DND-41 (cell line): ENCODE results near the gene FIGNL2.

Source experiments
- ATAC-seq: fragments of 200-7000 bp; cut with Tn5 transposase; 3 replicates; pipeline ENCODE4 v1.9.1; 2021; ENCODE audit warnings: low read depth; ENCODE audit not compliant: insufficient read depth
- DNase-seq: peaks from one replicate; pipeline ENCODE4 v3.0.0-alpha.2; 2020
- H2AFZ ChIP-seq: 2 replicates; pipeline ENCODE4 v1.6.0; 2012; ENCODE audit warnings: low read depth, low read length
- H3K27ac ChIP-seq: 2 replicates; pipeline ENCODE4 v1.5.1; 2012; ENCODE audit warnings: low read length, inconsistent platforms
- H3K27me3 ChIP-seq: fragments of 200-600 bp; sonication (generic); 2 replicates; pipeline ENCODE4 v1.6.0; 2012; ENCODE audit warnings: low read length, mild to moderate bottlenecking, inconsistent platforms; ENCODE audit not compliant: insufficient read depth, poor library complexity
- H3K36me3 ChIP-seq: 2 replicates; pipeline ENCODE4 v1.5.1; 2012; ENCODE audit warnings: low read length, inconsistent platforms; ENCODE audit not compliant: insufficient read depth
- H3K4me1 ChIP-seq: 2 replicates; pipeline ENCODE4 v1.5.1; 2012; ENCODE audit warnings: mild to moderate bottlenecking, low read length; ENCODE audit not compliant: insufficient read depth
- H3K4me2 ChIP-seq: 2 replicates; pipeline ENCODE4 v1.6.0; 2012; ENCODE audit warnings: mild to moderate bottlenecking, moderate library complexity, low read length, inconsistent platforms; ENCODE audit not compliant: insufficient read depth
- H3K4me3 ChIP-seq, 2 experiments: fragments of 200-600 bp in 1 of 2; shearing (Covaris generic) in 1 of 2; 2 replicates each; pipeline ENCODE4 v1.5.1; 2012 to 2016; ENCODE audit warnings: inconsistent platforms in 2 of 2, low read length in 2 of 2, mild to moderate bottlenecking in 2 of 2, low read depth in 1 of 2, moderate library complexity in 1 of 2
- H3K79me2 ChIP-seq: 2 replicates; pipeline ENCODE4 v1.6.0; 2012; ENCODE audit warnings: low read length, inconsistent platforms; ENCODE audit not compliant: insufficient read depth
- H3K9ac ChIP-seq: 2 replicates; pipeline ENCODE4 v1.6.0; 2012; ENCODE audit warnings: low read depth, mild to moderate bottlenecking, inconsistent platforms, low read length, moderate library complexity
- H3K9me3 ChIP-seq: 2 replicates; pipeline ENCODE4 v1.5.1; 2012; ENCODE audit warnings: low read length, moderate library complexity, mild to moderate bottlenecking, inconsistent platforms; ENCODE audit not compliant: insufficient read depth, severe bottlenecking
- H4K20me1 ChIP-seq: 2 replicates; pipeline ENCODE4 v1.6.0; 2012; ENCODE audit warnings: low read length; ENCODE audit not compliant: insufficient read depth
- CTCF ChIP-seq: IDR thresholded peaks from 2 replicates; pipeline ENCODE4 v1.5.1; 2012; ENCODE audit warnings: borderline replicate concordance, low read length, moderate library complexity, mild to moderate bottlenecking; ENCODE audit not compliant: poor library complexity, severe bottlenecking; ENCODE audit errors: extremely low read depth
- EZH2 ChIP-seq: IDR thresholded peaks from 3 replicates; pipeline ENCODE4 v1.6.1; 2012; ENCODE audit warnings: borderline replicate concordance, low read depth, mild to moderate bottlenecking, moderate library complexity, low read length, inconsistent platforms; ENCODE audit not compliant: severe bottlenecking

The FIGNL2 gene

GRCh38 chr12:51793201-51793600, 55.3 kb downstream of the FIGNL2 start:
- no peak for ATAC-seq

GRCh38 chr12:51792417-51792816, 56.1 kb downstream of the FIGNL2 start:
- Histone ChIP-seq H2AFZ (no peak overlapping the region), H3K4me2 (no peak overlapping the region), H3K36me3 (peaks cover 35% of the 10 kb centered on the region; the same call in 1 of the 2 replicates), H3K27ac (no peak overlapping the region), H3K27me3 (no peaks in the 10 kb centered on the region), H4K20me1 (no peaks in the 10 kb centered on the region), H3K9me3 (no peaks in the 10 kb centered on the region), H3K79me2 (no peaks in the 10 kb centered on the region), H3K9ac (no peak overlapping the region), H3K4me3 (no peak overlapping the region), H3K4me1 (no peaks in the 10 kb centered on the region)
- TF ChIP-seq EZH2 (no peak), CTCF (no peak)
- ATAC-seq (no peak), DNase-seq (no peak)

More at GRCh38 chr12:51793201-51793600, 55.3 kb downstream of the FIGNL2 start:
- no peak overlapping the region for H3K4me2 ChIP-seq
- no peak overlapping the region for H2AFZ ChIP-seq
- H3K27me3 ChIP-seq = no peaks in the 10 kb centered on the region
- no peaks in the 10 kb centered on the region for H3K4me1 ChIP-seq
- no peaks in the 10 kb centered on the region for H3K79me2 ChIP-seq
- H3K36me3 ChIP-seq = peaks cover 39% of the 10 kb centered on the region; the same call in 1 of the 2 replicates
- H3K9me3 ChIP-seq = no peaks in the 10 kb centered on the region
- no peak overlapping the region for H3K4me3 ChIP-seq
- no peak overlapping the region for H3K9ac ChIP-seq
- no peak overlapping the region for H3K27ac ChIP-seq
- no peaks in the 10 kb centered on the region for H4K20me1 ChIP-seq
- no peak for DNase-seq
- no peak for TF ChIP-seq EZH2
- TF ChIP-seq CTCF = no peak

- Histone ChIP-seq H3K9ac (no peak overlapping the region), H3K9me3 (no peaks in the 10 kb centered on the region), H2AFZ (no peak overlapping the region), H3K27me3 (no peaks in the 10 kb centered on the region), H4K20me1 (no peaks in the 10 kb centered on the region), H3K27ac (no peak overlapping the region), H3K4me3 (no peak overlapping the region), H3K36me3 (peaks cover 23% of the 10 kb centered on the region; the same call in 1 of the 2 replicates), H3K4me1 (peaks cover 16% of the 10 kb centered on the region), H3K79me2 (no peaks in the 10 kb centered on the region), H3K4me2 (no peak overlapping the region)
- TF ChIP-seq EZH2 = no peak
- no peak for TF ChIP-seq CTCF
- ATAC-seq (no peak), DNase-seq (no peak)
These were observed 59.6 kb downstream of the FIGNL2 start for GRCh38 chr12:51788876-51789275.

GRCh38 chr12:51785906-51786305, 62.6 kb downstream of the FIGNL2 start:
- H3K27ac ChIP-seq = no peak overlapping the region
- H3K36me3 ChIP-seq = peaks cover 19% of the 10 kb centered on the region; the same call in 1 of the 2 replicates
- peaks cover 17% of the 10 kb centered on the region for H3K4me1 ChIP-seq
- H3K4me3 ChIP-seq = no peak overlapping the region
- DNase-seq (no peak), ATAC-seq (no peak)
- H3K9ac ChIP-seq = no peak overlapping the region
- no peaks in the 10 kb centered on the region for H4K20me1 ChIP-seq
- TF ChIP-seq EZH2 (no peak), CTCF (no peak)
- H3K27me3 ChIP-seq = no peaks in the 10 kb centered on the region
- no peaks in the 10 kb centered on the region for H3K9me3 ChIP-seq
- H3K4me2 ChIP-seq = no peak overlapping the region
- no peaks in the 10 kb centered on the region for H3K79me2 ChIP-seq
- no peak overlapping the region for H2AFZ ChIP-seq
